Measurements from ENCODE around the gene PIK3IP1.

The PIK3IP1 gene

DNA sequence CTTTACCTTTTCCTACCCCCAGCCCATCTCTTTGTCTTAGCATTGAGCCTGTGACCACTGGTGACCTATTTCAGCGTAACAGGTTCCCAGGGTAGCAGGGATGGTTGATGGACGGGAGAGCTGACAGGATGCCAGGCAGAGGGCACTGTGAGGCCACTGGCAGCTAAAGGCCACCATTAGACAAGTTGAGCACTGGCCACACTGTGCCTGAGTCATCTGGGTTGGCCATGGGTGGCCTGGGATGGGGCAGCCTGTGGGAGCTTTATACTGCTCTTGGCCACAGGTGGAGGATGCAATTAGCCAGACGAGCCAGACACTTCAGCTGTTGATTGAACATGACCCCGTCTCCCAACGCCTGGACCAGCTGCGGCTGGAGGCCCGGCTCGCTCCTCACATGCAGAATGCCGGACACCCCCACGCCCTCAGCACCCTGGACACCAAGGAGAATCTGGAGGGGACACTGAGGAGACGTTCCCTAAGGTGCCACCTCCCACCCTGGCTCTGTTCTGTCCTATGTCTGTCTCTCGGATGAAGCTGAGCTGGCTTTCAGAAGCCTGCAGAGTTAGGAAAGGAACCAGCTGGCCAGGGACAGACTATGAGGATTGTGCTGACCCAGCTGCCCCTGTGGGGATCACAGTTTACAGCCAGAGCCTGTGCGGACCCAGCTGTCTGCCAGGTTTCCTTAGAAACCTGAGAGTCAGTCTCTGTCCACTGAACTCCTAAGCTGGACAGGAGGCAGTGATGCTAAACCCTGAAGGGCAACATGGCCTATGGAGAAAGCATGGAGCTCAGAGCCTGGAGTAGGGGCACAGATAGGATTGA, 29.8 kb downstream of the PIK3IP1 start:
- FAIRE-seq (no peak), DNase-seq (ENCODE audit: insufficient read length, low spot score) (no peak)
- no peak for TF ChIP-seq CTCF (IDR thresholded peaks at IDR 0.05; ENCODE audit: insufficient read depth, missing control alignments)

DNA sequence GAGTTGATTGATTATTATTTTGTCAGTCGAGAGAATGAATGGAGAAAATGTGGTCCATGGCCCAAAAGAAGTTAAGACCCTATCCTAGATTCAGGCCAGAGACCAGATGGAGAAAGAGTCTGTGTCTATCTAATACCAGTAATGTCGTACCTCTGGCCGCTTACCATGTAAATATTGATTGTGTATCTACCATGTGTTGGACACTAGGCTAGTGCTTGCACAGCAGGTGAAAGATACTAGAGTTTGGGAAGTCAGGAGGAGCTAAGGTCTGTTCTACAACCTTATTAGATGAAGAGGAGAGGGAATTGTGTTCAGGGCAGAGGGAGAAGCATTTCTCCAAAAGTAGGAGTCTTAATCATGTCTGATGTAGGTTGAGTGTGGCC, 31.8 kb downstream of the PIK3IP1 start:
- FAIRE-seq = no peak
- DNase-seq (ENCODE audit: insufficient read length, low spot score) = no peak
- TF ChIP-seq CTCF (IDR thresholded peaks at IDR 0.05; ENCODE audit: insufficient read depth, missing control alignments) = no peak

GRCh38 chr22:31259798-31260473, 32.4 kb downstream of the PIK3IP1 start:
- no peak for TF ChIP-seq CTCF (IDR thresholded peaks at IDR 0.05; ENCODE audit: insufficient read depth, missing control alignments)
- FAIRE-seq (no peak), DNase-seq (ENCODE audit: insufficient read length, low spot score) (no peak)

- DNase-seq (ENCODE audit: insufficient read length, low spot score) = no peak
- TF ChIP-seq CTCF (IDR thresholded peaks at IDR 0.05; ENCODE audit: insufficient read depth, missing control alignments) = no peak
- FAIRE-seq = no peak
These were observed 38.3 kb downstream of the PIK3IP1 start for GRCh38 chr22:31253949-31254348.

- FAIRE-seq (no peak), DNase-seq (ENCODE audit: insufficient read length, low spot score) (no peak)
- TF ChIP-seq CTCF (IDR thresholded peaks at IDR 0.05; ENCODE audit: insufficient read depth, missing control alignments) = no peak
These were observed 41.3 kb downstream of the PIK3IP1 start for GRCh38 chr22:31250740-31251600.

DNA sequence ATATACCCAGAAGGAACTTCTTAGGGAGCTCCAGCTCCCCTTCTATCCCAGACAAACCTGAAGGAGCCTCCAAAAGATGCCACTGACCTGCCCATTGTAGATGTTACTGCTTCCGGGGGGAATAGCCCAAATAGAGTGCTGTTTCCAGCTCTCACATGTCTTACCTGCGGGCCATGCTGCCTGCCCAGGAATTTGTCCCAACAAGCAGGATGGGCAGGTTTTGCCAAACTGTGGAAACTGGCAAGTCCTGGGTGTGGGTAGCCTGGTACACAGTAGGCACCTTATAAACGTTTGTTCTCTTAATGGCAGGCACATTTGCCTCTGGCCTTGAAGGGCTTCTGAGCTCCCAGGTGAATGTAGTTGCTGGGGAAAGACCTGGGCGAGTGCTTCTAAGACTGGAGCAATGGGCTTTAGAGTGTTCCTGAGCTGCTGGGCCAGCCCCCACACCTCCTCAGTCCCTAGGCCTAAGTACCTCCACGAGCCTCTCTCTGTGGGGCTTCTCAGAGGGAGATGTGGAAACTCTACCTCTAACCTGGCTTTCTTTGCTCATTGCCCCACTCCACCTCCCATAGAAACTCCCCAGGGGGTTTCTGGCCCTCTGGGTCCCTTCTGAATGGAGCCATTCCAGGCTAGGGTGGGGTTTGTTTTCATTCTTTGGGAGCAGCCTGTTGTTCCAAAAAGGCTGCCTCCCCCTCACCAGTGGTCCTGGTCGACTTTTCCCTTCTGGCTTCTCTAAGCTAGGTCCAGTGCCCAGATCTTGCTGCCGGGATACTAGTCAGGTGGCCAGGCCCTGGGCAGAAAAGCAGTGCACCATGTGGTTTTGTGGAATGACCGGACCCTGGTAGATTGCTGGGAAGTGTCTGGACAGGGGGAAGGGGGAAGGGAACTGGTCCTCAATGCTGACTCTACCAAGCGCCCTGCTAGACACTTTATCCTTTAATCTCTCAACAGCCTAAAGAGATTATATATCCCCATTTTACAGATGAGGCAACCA, 43.0 kb downstream of the PIK3IP1 start:
- DNase-seq (ENCODE audit: insufficient read length, low spot score) (no peak), FAIRE-seq (no peak)

More for the DNA sequence above, 43.0 kb downstream of the PIK3IP1 start:
- TF ChIP-seq CTCF (IDR thresholded peaks at IDR 0.05; ENCODE audit: insufficient read depth, missing control alignments) = no peak
